HUES64 (cell line): ENCODE data around the gene ERO1B.

ENCODE experiments used
- H3K27ac ChIP-seq: 2 replicates; pipeline ENCODE4 v1.7.0; 2013; ENCODE audit warnings: low read depth, low read length, inconsistent platforms
- H3K27me3 ChIP-seq: 2 replicates; pipeline ENCODE4 v1.6.1; 2013; ENCODE audit warnings: mild to moderate bottlenecking, low read length; ENCODE audit not compliant: insufficient read depth
- H3K36me3 ChIP-seq: 2 replicates; pipeline ENCODE4 v1.6.1; 2013; ENCODE audit warnings: mild to moderate bottlenecking, low read length; ENCODE audit not compliant: insufficient read depth
- H3K4me1 ChIP-seq: 2 replicates; pipeline ENCODE4 v1.6.1; 2013; ENCODE audit warnings: mild to moderate bottlenecking, low read length, moderate library complexity; ENCODE audit not compliant: insufficient read depth
- H3K4me3 ChIP-seq: 2 replicates; pipeline ENCODE4 v1.5.1; 2013; ENCODE audit warnings: mild to moderate bottlenecking, low read length, moderate library complexity
- H3K9ac ChIP-seq: 2 replicates; pipeline ENCODE4 v1.6.1; 2013; ENCODE audit warnings: mild to moderate bottlenecking, low read depth, low read length
- H3K9me3 ChIP-seq: 2 replicates; pipeline ENCODE4 v1.6.1; 2013; ENCODE audit warnings: low read depth, low read length; ENCODE audit not compliant: insufficient read depth
- WGBS: fragments of 150-250, 120-280 bp; methylation state at CpG from one replicate; pipeline ENCODE4 v1.1.7; 2013; ENCODE audit warnings: missing lambda C conversion rate; 5-methylcytosine and 5-hydroxymethylcytosine counted together

The ERO1B gene

DNA sequence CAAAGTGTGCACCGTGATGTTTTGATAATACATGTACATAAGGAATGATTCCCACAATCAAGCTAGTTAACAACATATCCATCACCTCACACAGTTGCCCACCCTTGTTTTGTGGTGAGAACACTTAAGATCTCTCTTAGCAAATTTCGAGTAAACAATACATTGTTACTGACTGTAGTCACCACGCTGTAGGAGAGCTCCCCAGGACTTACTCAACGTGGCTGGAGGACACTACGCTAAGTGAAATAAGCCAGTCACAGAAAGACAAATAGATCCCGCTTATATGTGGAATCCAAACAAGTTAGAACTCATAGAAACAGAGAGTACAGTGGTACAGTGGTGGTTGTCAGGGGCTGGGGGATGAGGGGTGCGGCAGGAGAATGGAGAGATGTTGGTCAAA lies 114.6 kb downstream of the ERO1B start:
- H3K4me1 ChIP-seq: no peaks in the 10 kb centered on the region
- H3K9me3 ChIP-seq: peaks cover 3% of the 10 kb centered on the region; the same call in 1 of the 2 replicates
- no peaks in the 10 kb centered on the region for H3K36me3 ChIP-seq
- 92% methylated on average over 6 of the region's 7 CpGs for WGBS
- no peak overlapping the region for H3K9ac ChIP-seq
- H3K27me3 ChIP-seq: no peaks in the 10 kb centered on the region
- no peak overlapping the region for H3K27ac ChIP-seq
- no peak overlapping the region for H3K4me3 ChIP-seq

DNA sequence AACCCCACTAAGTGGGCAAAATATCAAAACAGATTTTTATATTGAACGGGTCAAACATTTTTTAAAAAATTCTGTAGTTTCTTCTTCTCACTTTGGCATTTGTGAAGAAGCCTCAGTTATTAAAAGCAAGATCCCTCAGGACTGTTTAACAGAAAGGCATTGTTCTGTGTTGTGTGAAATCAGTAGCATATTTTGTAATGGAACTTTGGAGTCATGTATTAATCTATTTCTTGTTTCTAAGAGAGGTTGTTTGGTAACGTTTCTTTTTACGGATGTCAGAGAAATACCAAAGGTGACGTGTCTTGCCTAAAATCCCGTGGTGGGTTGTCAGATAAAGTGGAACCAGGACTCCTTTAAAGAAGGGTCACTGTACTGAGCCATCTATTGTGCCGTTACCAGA lies 115.7 kb downstream of the ERO1B start:
- 97% methylated on average over 5 of the region's 6 CpGs for WGBS
- H3K27ac ChIP-seq: no peak overlapping the region
- no peaks in the 10 kb centered on the region for H3K4me1 ChIP-seq
- H3K4me3 ChIP-seq: no peak overlapping the region
- H3K9me3 ChIP-seq: peaks cover 14% of the 10 kb centered on the region
- no peaks in the 10 kb centered on the region for H3K36me3 ChIP-seq
- no peaks in the 10 kb centered on the region for H3K27me3 ChIP-seq
- H3K9ac ChIP-seq: no peak overlapping the region
